Measurements from ENCODE around the gene TRAFD1. TPM values are rescaled to one million over a fixed set of nuclear protein-coding genes. Genes with fewer than 3 reads are reported as not detected.
A peak's percentile ranks its signal among the peaks of the same experiment; 100 is the strongest.
"Not testable (repeated sequence)": the region's sequence is repeated elsewhere in the genome, so short reads cannot be mapped to it uniquely, and the experiment has no call there.

Gene TRAFD1
- total RNA-seq, 2 donors from 2014 or later = 24.3 to 26.2 TPM

DNA sequence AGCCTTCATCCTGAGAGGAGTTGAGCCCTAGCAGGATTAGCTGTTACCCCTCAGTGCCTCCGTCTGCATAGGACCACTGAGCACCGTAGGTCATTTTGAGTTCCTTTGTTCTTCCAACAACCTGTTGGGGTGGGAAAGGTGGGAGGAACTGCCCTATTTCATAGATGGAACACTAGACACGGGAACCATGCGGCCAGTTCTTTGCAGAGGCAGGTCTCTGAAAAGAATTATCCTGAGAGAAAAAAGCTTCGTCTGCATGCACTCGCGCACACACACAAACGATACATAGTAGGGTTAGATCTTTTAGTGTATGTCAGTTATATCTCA, 28.5 kb downstream of the TRAFD1 start:
- H3K27ac Mint-ChIP-seq = no peak overlapping the region
- peaks cover 3% of the 10 kb centered on the region for H3K4me1 Mint-ChIP-seq
- no peaks in the 10 kb centered on the region for H3K27me3 Mint-ChIP-seq
- peaks cover 5% of the 10 kb centered on the region for H3K9me3 ChIP-seq (ENCODE audit: control insufficient read depth, low read length, poor library complexity, severe bottlenecking)
- peaks cover 13% of the 10 kb centered on the region for H3K36me3 Mint-ChIP-seq (ENCODE audit: low read depth)
- DNase-seq (no peak), ATAC-seq (no peak)
- H3K4me3 Mint-ChIP-seq = no peak overlapping the region

DNA sequence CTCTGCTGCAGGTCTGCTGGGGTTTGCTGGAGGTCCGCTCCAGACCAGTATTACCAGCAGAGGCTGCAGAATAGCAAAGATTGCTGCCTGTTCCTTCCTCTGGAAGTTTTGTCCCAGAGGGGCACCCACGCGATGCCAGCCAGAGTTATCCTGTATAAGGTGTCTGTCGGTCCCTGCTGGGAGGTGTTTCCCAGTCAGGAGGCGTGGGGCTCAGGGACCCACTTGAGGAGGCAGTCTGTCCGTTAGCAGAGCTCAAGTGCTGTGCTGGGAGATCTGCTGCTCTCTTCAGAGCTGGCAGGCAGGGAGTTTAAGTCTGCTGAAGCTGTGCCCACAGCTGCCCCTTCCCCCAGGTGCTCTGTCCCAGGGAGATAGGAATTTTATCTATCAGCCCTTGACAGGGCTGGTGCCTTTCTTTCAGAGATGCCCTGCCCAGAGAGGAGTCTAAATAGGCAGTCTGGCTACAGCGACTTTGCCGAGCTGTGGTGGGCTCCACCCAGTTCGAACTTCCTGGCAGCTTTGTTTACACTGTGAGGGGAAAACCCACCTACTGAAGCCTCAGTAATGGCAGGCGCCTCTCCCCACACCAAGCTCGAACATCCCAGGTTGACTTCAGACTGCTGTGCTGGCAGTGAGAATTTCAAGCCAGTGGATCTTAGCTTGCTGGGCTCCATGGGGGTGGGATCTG, 33.2 kb downstream of the TRAFD1 start:
- not testable (repeated sequence) for H3K9me3 ChIP-seq (ENCODE audit: control insufficient read depth, low read length, poor library complexity, severe bottlenecking); H3K27me3 Mint-ChIP-seq; H3K4me1 Mint-ChIP-seq; H3K36me3 Mint-ChIP-seq (ENCODE audit: low read depth)
- Mint-ChIP-seq H3K4me3 (peak overlapping the region; percentile 15), H3K27ac (peak overlapping the region; percentile 92)
- DNase-seq (peak in 1 of 3 donors; percentile 35), ATAC-seq (peak; percentile 91)

DNA sequence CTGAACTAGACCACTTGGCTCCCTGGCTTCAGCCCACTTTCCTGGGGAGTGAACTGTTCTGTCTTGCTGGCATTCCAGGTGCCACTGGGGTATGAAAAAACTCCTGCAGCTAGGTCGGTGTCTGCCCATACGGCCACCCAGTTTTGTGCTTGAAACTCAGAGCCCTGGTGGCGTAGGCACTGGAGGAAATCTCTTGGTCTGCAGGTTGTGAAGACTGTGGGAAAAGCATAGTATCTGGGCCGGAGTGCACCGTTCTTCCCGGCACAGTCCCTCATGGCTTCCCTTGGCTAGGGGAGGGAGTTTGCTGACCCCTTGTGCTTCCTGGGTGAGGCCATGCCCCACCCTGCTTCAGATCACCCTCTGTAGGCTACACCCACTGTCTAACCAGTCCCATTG, 33.8 kb downstream of the TRAFD1 start:
- H3K4me1 Mint-ChIP-seq = peaks cover 4% of the 10 kb centered on the region
- H3K4me3 Mint-ChIP-seq = no peak overlapping the region
- no peak for ATAC-seq
- H3K36me3 Mint-ChIP-seq (ENCODE audit: low read depth) = peaks cover 5% of the 10 kb centered on the region
- no peak for DNase-seq
- H3K9me3 ChIP-seq (ENCODE audit: control insufficient read depth, low read length, poor library complexity, severe bottlenecking) = peaks cover 5% of the 10 kb centered on the region
- H3K27ac Mint-ChIP-seq = peak overlapping the region; percentile 92
- no peaks in the 10 kb centered on the region for H3K27me3 Mint-ChIP-seq

DNA sequence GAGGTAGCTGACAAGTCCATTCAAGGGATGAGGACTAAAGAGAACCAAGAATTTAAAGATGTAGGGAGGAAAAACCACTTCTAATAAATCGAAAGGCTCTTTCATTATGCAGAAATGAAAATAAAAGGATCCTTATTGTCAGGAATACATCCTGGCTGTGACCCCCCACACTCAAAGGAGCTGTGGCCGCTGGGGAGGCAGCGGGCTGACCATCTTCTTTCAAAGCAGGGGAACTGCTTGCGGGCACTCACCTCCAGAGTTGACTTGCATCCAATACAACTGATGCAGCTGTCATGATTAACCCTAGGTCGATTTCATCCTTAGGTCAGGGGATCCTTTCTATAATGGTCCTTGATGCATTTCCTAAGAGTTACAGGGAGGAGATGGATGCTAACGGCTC, 35.3 kb downstream of the TRAFD1 start:
- ATAC-seq = no peak
- peaks cover 4% of the 10 kb centered on the region for H3K4me1 Mint-ChIP-seq
- DNase-seq = no peak
- H3K36me3 Mint-ChIP-seq (ENCODE audit: low read depth) = peaks cover 5% of the 10 kb centered on the region
- H3K9me3 ChIP-seq (ENCODE audit: control insufficient read depth, low read length, poor library complexity, severe bottlenecking) = peaks cover 5% of the 10 kb centered on the region
- no peak overlapping the region for H3K4me3 Mint-ChIP-seq
- H3K27ac Mint-ChIP-seq = peak overlapping the region; percentile 53
- H3K27me3 Mint-ChIP-seq = no peaks in the 10 kb centered on the region

DNA sequence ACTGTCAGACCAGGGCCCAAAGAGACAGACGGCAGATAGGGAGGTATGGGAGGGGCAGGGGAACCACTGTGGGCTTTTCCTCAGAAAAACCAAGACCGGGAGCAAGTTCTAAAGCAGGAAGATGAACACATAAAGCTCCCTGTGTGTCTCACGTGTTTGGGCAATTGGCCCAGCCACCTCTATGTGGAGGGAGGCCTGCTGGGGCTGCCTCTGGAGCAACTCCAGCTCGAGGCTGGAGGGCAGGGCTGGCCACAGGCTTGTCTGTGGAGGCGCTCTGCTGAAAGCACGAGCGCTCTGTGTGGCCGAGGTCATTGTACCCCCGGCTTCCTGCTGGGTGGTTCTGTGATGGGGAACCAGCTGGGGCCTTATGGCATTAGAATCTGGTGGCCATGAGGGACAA, 36.4 kb downstream of the TRAFD1 start:
- Mint-ChIP-seq H3K36me3 (ENCODE audit: low read depth) (peaks cover 3% of the 10 kb centered on the region), H3K27ac (peak overlapping the region; percentile 53), H3K4me3 (no peak overlapping the region), H3K4me1 (peaks cover 4% of the 10 kb centered on the region), H3K27me3 (no peaks in the 10 kb centered on the region)
- H3K9me3 ChIP-seq (ENCODE audit: control insufficient read depth, low read length, poor library complexity, severe bottlenecking) = peaks cover 5% of the 10 kb centered on the region
- no peak for DNase-seq
- no peak for ATAC-seq

DNA sequence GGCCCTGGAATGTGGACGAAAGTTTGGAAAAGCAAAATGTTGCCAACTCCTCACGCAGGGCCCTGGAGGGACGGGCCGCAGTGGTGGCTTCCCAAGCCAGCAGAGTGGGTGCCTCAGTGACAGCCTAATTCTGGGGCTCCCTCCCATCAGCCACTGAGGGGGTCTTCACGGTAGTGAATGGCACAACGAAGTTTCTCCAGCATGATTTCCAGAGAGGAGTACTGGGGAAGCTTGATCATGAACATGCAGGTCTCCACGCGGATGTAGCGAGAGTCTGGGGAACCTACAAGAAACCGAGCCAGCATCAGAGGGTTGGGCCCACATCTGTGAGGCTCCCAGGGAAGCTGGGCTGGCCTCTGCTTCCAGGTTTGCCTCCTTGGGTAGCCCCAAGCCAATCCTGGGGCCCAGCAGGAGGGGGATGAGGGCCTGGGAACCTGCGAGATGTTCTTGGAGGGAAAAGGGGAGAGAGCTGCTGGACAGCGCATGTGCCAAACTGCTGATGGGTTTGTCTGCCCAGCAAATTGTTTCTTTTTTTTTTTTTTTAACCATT, 37.0 kb downstream of the TRAFD1 start:
- peaks cover 3% of the 10 kb centered on the region for H3K36me3 Mint-ChIP-seq (ENCODE audit: low read depth)
- H3K9me3 ChIP-seq (ENCODE audit: control insufficient read depth, low read length, poor library complexity, severe bottlenecking) = peaks cover under 1% of the 10 kb centered on the region
- no peak for ATAC-seq
- peaks cover 4% of the 10 kb centered on the region for H3K4me1 Mint-ChIP-seq
- no peak overlapping the region for H3K4me3 Mint-ChIP-seq
- H3K27ac Mint-ChIP-seq = no peak overlapping the region
- no peaks in the 10 kb centered on the region for H3K27me3 Mint-ChIP-seq
- no peak for DNase-seq

DNA sequence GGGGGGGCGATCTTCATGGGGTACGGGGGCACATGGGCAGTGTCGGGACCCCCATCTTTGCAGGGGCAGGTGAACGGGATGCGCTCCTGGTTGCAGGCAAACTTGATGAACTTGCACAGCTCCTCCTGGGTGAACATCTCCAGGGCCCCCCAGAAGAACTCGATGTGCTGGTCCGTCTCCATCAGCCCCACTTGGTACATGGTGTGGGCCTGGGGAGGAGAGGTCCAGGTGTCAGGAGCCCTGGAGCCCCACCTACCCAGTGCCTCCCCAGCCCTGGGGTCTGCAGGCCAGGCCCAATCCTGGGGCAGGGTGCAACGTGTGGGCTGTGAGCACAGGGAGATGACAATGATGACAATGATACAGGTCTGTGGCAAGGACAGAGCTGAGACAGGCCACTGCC, 37.7 kb downstream of the TRAFD1 start:
- no peak overlapping the region for H3K4me3 Mint-ChIP-seq
- no peaks in the 10 kb centered on the region for H3K9me3 ChIP-seq (ENCODE audit: control insufficient read depth, low read length, poor library complexity, severe bottlenecking)
- ATAC-seq = no peak
- no peak for DNase-seq
- H3K36me3 Mint-ChIP-seq (ENCODE audit: low read depth) = peaks cover 2% of the 10 kb centered on the region
- peaks cover 4% of the 10 kb centered on the region for H3K4me1 Mint-ChIP-seq
- no peak overlapping the region for H3K27ac Mint-ChIP-seq
- no peaks in the 10 kb centered on the region for H3K27me3 Mint-ChIP-seq

DNA sequence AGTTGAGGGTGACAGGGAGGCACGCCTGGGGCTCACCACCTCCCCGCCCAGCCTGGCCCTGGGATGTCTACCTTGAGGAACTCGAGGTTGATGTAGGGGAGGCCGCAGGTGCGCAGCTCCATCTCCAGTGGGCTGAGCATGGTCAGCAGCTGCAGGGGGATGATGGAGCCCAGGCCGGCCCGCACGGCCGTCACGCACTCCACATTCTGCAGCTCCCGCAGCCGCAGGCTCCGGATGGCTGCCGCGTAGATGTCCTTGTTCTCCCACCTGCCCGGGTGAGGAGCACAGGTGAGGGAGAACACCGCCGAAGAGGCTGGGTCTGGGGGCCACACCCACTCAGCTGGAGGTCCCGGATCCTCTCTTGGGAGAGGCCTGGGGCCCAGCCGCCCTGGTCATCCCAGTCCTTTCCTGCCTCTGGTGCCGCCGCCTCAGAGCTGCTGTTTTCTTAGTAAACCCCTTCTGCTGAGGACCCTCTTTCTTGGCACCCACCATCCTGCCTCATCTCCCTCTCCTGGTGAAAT, 38.2 kb downstream of the TRAFD1 start:
- no peaks in the 10 kb centered on the region for H3K27me3 Mint-ChIP-seq
- H3K36me3 Mint-ChIP-seq (ENCODE audit: low read depth) = peaks cover 2% of the 10 kb centered on the region
- H3K9me3 ChIP-seq (ENCODE audit: control insufficient read depth, low read length, poor library complexity, severe bottlenecking) = no peaks in the 10 kb centered on the region
- DNase-seq (no peak), ATAC-seq (no peak)
- no peak overlapping the region for H3K27ac Mint-ChIP-seq
- no peak overlapping the region for H3K4me3 Mint-ChIP-seq
- peaks cover 4% of the 10 kb centered on the region for H3K4me1 Mint-ChIP-seq

DNA sequence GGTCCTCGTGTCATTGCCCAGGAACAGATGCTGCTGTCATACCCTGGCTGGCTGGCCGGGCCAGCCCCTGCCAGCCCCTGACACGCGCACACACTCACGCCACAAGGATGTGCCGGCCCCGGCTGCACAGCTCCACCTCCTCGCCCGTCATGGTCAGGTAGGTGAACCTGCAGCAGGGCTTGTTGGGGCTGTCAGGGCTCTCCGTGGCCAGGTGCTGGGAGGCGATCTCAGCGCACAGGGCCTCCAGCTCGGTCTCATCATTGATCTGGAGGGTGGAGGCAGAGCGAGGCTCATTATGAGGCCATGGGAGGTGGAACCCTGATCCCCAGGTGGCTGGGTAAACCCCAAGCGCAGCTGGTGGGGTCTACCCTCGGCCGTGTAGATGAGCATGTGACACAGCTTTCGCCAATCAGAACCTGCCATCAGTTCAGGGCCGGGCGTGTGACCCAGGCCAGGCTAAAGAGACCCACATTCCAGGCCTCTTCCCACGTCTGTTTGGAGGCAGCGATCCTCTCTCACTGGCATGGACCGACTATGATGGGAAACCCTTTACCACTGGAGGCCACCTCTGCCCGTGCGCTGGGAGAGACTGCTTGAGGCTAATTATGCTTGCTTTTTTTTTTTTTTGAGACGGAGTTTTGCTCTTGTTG, 38.8 kb downstream of the TRAFD1 start:
- no peaks in the 10 kb centered on the region for H3K9me3 ChIP-seq (ENCODE audit: control insufficient read depth, low read length, poor library complexity, severe bottlenecking)
- no peak for DNase-seq
- H3K4me1 Mint-ChIP-seq = peaks cover 2% of the 10 kb centered on the region
- H3K27ac Mint-ChIP-seq = no peak overlapping the region
- no peaks in the 10 kb centered on the region for H3K27me3 Mint-ChIP-seq
- peaks cover 2% of the 10 kb centered on the region for H3K36me3 Mint-ChIP-seq (ENCODE audit: low read depth)
- ATAC-seq = no peak
- no peak overlapping the region for H3K4me3 Mint-ChIP-seq

DNA sequence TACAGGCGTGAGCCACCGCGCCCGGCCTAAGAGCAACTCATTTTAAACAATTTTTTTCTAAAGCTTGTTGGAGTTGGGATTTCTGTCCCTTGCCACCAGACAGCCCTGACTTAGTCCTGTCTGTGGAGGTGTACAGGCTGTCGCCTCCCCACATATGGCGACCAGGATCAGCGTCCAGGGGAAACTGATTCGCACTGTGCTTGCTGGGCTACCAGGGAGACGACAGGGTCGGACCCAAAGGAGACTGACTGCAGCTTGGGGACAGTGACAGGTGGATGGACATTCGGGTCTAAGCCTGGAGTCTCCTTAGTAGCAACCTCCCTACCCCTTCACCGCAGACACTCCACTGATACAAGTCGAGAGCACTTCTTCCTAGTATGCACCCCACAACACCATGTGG, 40.3 kb downstream of the TRAFD1 start:
- ATAC-seq = no peak
- no peaks in the 10 kb centered on the region for H3K27me3 Mint-ChIP-seq
- no peak overlapping the region for H3K4me3 Mint-ChIP-seq
- peak overlapping the region; percentile 79 for H3K27ac Mint-ChIP-seq
- DNase-seq = no peak
- peaks cover 2% of the 10 kb centered on the region for H3K36me3 Mint-ChIP-seq (ENCODE audit: low read depth)
- no peaks in the 10 kb centered on the region for H3K9me3 ChIP-seq (ENCODE audit: control insufficient read depth, low read length, poor library complexity, severe bottlenecking)
- no peaks in the 10 kb centered on the region for H3K4me1 Mint-ChIP-seq

DNA sequence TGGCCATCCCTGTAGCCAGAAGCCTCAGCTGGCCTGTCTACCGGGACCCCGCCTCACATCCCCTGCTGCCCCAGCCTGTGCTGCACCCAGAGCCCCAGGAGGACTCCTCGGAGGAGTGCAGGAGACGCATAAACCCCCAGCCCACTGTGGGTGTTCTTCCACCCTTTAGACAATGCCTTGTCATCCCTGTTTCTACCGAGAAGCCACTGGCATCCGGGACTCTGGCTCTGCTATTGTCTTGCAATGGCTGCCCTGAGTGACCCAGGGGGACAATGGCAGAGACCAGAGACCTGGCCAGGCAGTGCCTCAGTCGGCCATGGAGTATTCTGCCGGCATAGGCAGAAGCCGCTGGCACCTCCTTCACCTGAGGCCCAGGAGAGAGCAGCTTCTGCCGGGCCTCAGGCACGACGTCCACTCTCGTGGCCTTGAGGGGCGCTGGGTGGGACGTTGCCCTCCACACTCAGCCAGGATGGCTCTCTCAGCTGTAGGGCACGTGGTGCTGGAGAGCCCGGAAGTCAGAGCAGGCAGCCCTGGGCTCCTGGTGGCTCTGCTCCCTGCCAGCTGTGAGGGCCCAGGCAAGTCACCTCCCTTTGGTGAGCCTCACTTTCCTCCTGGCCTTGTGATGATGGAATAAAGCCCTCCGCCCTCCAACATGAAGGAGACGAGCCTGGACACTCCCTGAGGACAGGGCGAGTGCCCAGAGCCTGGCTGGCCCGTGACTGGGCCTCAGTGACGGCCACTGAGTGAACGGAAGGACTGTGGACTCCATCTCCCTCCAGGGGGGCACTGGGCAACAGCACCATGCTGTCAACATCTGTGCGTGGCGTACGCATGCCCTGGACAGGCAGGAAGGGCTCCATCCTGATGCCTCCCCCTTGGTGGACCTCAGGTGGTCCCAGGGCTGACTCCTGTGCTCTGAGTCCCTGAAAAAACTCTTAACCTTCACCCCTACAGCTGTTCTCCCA, 41.0 kb downstream of the TRAFD1 start:
- Mint-ChIP-seq H3K27ac (no peak overlapping the region), H3K27me3 (no peaks in the 10 kb centered on the region), H3K36me3 (ENCODE audit: low read depth) (peaks cover 2% of the 10 kb centered on the region), H3K4me1 (no peaks in the 10 kb centered on the region), H3K4me3 (no peak overlapping the region)
- H3K9me3 ChIP-seq (ENCODE audit: control insufficient read depth, low read length, poor library complexity, severe bottlenecking) = no peaks in the 10 kb centered on the region
- ATAC-seq (no peak), DNase-seq (no peak)

DNA sequence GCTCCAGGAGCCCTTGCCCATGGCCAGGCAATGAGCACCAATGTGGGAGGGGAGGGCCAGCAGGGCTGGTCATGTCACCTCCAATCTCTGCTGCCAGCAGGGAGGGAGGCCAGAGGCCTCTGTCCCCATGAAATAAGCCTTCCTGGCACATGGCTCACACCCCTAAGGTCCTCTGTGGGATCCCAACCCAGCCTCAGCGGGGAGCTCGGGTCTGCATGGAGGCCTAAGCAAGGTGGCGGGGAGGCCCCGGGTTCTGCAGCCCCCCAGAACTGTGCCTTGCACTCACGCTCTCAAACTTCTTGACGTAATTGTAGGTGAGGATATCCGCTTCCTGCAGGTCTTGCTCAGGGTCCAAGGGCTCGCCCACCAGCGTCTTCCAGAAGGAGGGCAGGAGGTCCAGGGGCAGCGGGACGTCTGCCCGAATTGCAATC, 41.7 kb downstream of the TRAFD1 start:
- peaks cover 2% of the 10 kb centered on the region for H3K36me3 Mint-ChIP-seq (ENCODE audit: low read depth)
- DNase-seq = no peak
- H3K9me3 ChIP-seq (ENCODE audit: control insufficient read depth, low read length, poor library complexity, severe bottlenecking) = no peaks in the 10 kb centered on the region
- H3K27ac Mint-ChIP-seq = peak overlapping the region; percentile 92
- H3K27me3 Mint-ChIP-seq = no peaks in the 10 kb centered on the region
- H3K4me3 Mint-ChIP-seq = no peak overlapping the region
- H3K4me1 Mint-ChIP-seq = no peaks in the 10 kb centered on the region
- ATAC-seq = no peak
